Panc1 (cell line): ENCODE measurements around the gene FKRP. TPM values are rescaled to one million over a fixed set of nuclear protein-coding genes. Genes with fewer than 3 reads are reported as not detected.

Experiments
- ATAC-seq: fragments of 200-7000 bp; cut with Tn5 transposase; 2 replicates; pipeline ENCODE4 v1.9.1; 2020; ENCODE audit warnings: mild to moderate bottlenecking, moderate library complexity
- BruUV-seq: library from RNA; stranded (reverse); fragments of 400-500 nt; replicated peaks from 2 replicates; lab custom pipeline; 2021; lab: Mats Ljungman, UMichigan
- CTCF ChIA-PET: fragments of 300-600 bp; sonication (Branson Sonifier 250); formaldehyde crosslinking; loops from one replicate; lab custom pipeline; 2022; ENCODE audit warnings: antibody characterized with exemption; lab: Charles Lee
- POLR2A ChIA-PET: fragments of 300-600 bp; sonication (Branson Sonifier 250); formaldehyde crosslinking; loops from one replicate; lab custom pipeline; 2022; ENCODE audit warnings: antibody characterized with exemption; lab: Charles Lee
- DNase-seq: peaks from one replicate; pipeline ENCODE4 v3.0.0-alpha.2; 2010; ENCODE audit warnings: low read depth, low spot score
- H3K27ac ChIP-seq: 2 replicates; pipeline ENCODE4 v1.5.1; 2011; ENCODE audit warnings: mild to moderate bottlenecking, low read length, inconsistent platforms
- H3K27me3 ChIP-seq: fragments of 200-500 bp; sonication (Bioruptor generic); 2 replicates; pipeline ENCODE4 v1.6.0; 2014; ENCODE audit warnings: low read length, inconsistent platforms; ENCODE audit not compliant: control insufficient read depth, insufficient read depth
- H3K36me3 ChIP-seq: fragments of 200-500 bp; sonication (Bioruptor generic); 2 replicates; pipeline ENCODE4 v1.5.1; 2014; ENCODE audit warnings: inconsistent platforms, mild to moderate bottlenecking, low read length, moderate library complexity; ENCODE audit not compliant: control insufficient read depth, insufficient read depth
- H3K4me1 ChIP-seq: 2 replicates; pipeline ENCODE4 v1.5.1; 2011; ENCODE audit warnings: inconsistent platforms, mild to moderate bottlenecking, low read length, moderate library complexity; ENCODE audit not compliant: control insufficient read depth, insufficient read depth
- H3K4me3 ChIP-seq, 2 experiments: 2 replicates each; pipeline ENCODE4 v1.5.1; 2011 to 2012; ENCODE audit warnings: low read depth in 2 of 2, low read length in 2 of 2, mild to moderate bottlenecking in 2 of 2, inconsistent platforms in 1 of 2, moderate library complexity in 1 of 2
- H3K9me3 ChIP-seq: fragments of 200-500 bp; sonication (Bioruptor generic); 2 replicates; pipeline ENCODE4 v1.5.1; 2014; ENCODE audit warnings: low read depth, mild to moderate bottlenecking, inconsistent platforms, low read length, moderate library complexity; ENCODE audit not compliant: control insufficient read depth, insufficient read depth
- CTCF ChIP-seq: fragments of 450-650 bp; IDR thresholded peaks from 2 replicates; pipeline ENCODE4 v1.5.1; 2017; ENCODE audit warnings: mild to moderate bottlenecking
- POLR2AphosphoS5 ChIP-seq: IDR thresholded peaks from 2 replicates; pipeline ENCODE4 v1.6.1; 2012; ENCODE audit warnings: mild to moderate bottlenecking, low read depth, low read length, moderate library complexity
- REST ChIP-seq, 2 experiments: IDR thresholded peaks; 2 replicates each; pipeline ENCODE4 v1.6.1; 2011 to 2012; ENCODE audit warnings: low read depth in 2 of 2, control low read depth in 1 of 2, low read length in 1 of 2, mild to moderate bottlenecking in 1 of 2, moderate library complexity in 1 of 2; ENCODE audit not compliant: insufficient read depth in 1 of 2
- SIN3A ChIP-seq: IDR thresholded peaks from 2 replicates; pipeline ENCODE4 v1.6.1; 2012; ENCODE audit warnings: low read depth, mild to moderate bottlenecking, low read length, moderate library complexity, borderline replicate concordance; ENCODE audit not compliant: insufficient read depth
- TCF7L2 ChIP-seq: IDR thresholded peaks from 2 replicates; pipeline ENCODE4 v1.6.1; 2011; ENCODE audit warnings: mild to moderate bottlenecking, low read depth, low read length, inconsistent platforms
- in situ Hi-C: cut with HindIII; loops from 2 replicates; pipeline ENCODE4 v1.10.0; 2016; ENCODE audit warnings: low sequenced_read_pairs, low pct_unique_long_range_greater_than_20kb
- intact Hi-C: fragments of 100-400 bp; cut with micrococcal nuclease; formaldehyde crosslinking; loops from one replicate; pipeline ENCODE4 v1.10.0; 2022; ENCODE audit not compliant: unreplicated experiment
- total RNA-seq: library from RNA; stranded (reverse); gene quantifications from one replicate; pipeline ENCODE4 v1.2.1, GENCODE V29; 2021; ENCODE audit not compliant: unreplicated experiment

The FKRP gene
- total RNA-seq, 1 experiment from 2014 or later = 21.6 TPM

DNA sequence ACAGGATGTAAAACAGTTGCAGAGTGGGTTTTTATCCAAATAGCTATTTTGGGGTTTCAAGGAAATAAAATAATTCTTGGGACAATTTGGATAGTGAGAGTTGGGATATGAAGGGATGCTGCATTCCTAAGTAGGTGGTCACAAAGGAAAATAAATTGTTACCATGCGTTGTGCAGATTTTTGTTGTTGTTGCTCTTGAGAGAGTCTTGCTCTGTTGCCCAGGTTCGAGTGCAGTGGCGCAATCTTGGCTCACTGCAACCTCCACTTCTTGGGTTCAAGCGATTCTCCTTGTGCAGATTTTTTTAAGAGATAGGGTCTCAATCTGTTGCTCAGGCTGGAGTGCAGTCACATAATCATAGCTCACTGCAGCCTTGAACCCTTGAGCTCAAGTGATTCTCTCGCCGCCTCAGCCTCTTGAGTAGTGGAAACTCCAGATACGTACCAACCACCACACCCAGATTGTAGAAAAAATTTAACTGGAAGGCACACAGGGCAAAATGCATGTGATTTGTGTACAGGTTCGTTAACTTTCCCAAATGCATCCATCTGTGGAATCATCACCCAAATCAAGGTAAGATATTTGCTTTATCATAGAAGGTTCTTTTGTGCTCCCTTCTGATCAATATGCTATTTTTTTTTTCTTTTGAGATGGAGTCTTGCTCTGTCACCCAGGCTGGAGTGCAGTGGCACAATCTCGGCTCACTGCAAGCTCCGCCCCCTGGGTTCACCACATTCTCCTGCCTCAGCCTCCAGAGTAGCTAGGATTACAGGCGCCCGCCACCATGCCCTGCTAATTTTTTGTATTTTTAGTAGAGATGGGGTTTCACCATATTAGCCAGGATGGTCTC lies 26.5 kb downstream of the FKRP start:
- in situ Hi-C loops (no loop called here), intact Hi-C loops (no loop called here)
- BruUV-seq = no TSS peak
- H3K4me1 ChIP-seq = no peaks in the 10 kb centered on the region
- ATAC-seq (no peak), DNase-seq (no peak)
- no peak for TF ChIP-seq CTCF
- TF ChIP-seq SIN3A = no peak
- TF ChIP-seq TCF7L2 = no peak
- TF ChIP-seq POLR2AphosphoS5 = no peak
- TF ChIP-seq REST (IDR thresholded peaks at IDR 0.05; ENCODE audit: insufficient read depth in 1 of 2, low read depth in 2 of 2, low read length in 1 of 2) = no peak
- H3K27me3 ChIP-seq = no peaks in the 10 kb centered on the region
- peaks cover 4% of the 10 kb centered on the region; the same call in 1 of the 2 replicates for H3K36me3 ChIP-seq
- ChIA-PET POLR2A (interaction anchor here (0.6 kb wide), 1 partner anchor 8 kb away, joined by 3 read pairs; no protein-coding TSS in a partner anchor), CTCF (no interaction called here)
- no peak overlapping the region for H3K4me3 ChIP-seq
- H3K27ac ChIP-seq = no peak overlapping the region
- no peaks in the 10 kb centered on the region for H3K9me3 ChIP-seq

DNA sequence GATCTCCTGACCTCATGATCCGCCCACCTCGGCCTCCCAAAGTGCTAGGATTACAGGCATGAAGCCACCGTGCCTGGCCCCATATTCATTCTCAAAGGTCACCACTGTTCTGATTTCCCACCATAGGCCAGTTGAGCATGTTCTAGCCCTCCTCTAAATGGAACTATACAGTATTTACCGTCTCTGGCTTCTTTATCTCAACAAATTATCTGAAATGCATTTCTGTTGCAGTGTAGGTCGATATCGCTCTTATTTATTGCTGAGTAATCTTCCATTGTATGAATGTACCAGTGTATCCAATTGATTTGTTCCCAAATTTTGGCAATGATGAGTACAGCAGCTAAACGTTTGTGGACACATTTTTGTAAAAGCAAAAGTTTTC lies 27.2 kb downstream of the FKRP start:
- Histone ChIP-seq H3K9me3 (no peaks in the 10 kb centered on the region), H3K4me1 (no peaks in the 10 kb centered on the region), H3K27ac (no peak overlapping the region), H3K27me3 (no peaks in the 10 kb centered on the region), H3K36me3 (peaks cover 4% of the 10 kb centered on the region), H3K4me3 (no peak overlapping the region)
- no peak for DNase-seq
- ChIA-PET POLR2A (no interaction called here), CTCF (no interaction called here)
- in situ Hi-C loops = no loop called here
- intact Hi-C loops = no loop called here
- TF ChIP-seq SIN3A (no peak), TCF7L2 (no peak), CTCF (no peak), POLR2AphosphoS5 (no peak), REST (IDR thresholded peaks at IDR 0.05; ENCODE audit: insufficient read depth in 1 of 2, low read depth in 2 of 2, low read length in 1 of 2) (no peak)
- no TSS peak for BruUV-seq
- ATAC-seq = no peak
